ENCODE data around the gene ZNF844.
"Not testable (repeated sequence)": the region's sequence is repeated elsewhere in the genome, so short reads cannot be mapped to it uniquely, and the experiment has no call there.

Gene ZNF844

DNA sequence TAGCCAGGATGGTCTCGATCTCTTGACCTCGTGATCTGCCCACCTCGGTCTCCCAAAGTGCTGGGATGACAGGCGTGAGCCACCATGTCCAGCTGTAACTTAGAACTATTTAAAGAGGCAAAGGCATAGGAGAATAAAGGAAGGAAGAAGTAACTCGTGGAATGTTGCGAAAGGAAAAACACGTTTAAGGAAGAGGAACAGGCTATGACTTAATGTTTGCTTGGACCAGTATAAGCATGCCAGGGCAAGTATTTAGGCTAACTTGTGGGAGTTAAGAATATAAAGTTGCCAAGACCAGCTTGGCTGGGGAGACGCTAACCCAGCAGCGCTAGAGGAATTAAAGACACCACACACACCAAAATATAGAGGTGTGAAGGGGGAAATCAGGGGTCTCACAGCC lies 33.5 kb downstream of the ZNF844 start:
- H3K79me2 ChIP-seq (ENCODE audit: insufficient read depth, low read length), result no peaks in the 10 kb centered on the region
- H3F3A ChIP-seq (ENCODE audit: low read depth), result no peaks in the 10 kb centered on the region
- H2AFZ ChIP-seq (ENCODE audit: low read length), result no peak overlapping the region
- H3K4me1 ChIP-seq (ENCODE audit: insufficient read depth, low read length, poor library complexity, severe bottlenecking), result no peaks in the 10 kb centered on the region
- no peak for TF ChIP-seq EZH2phosphoT487 (IDR thresholded peaks at IDR 0.05; ENCODE audit: borderline replicate concordance)
- TF ChIP-seq, protein P1, sequence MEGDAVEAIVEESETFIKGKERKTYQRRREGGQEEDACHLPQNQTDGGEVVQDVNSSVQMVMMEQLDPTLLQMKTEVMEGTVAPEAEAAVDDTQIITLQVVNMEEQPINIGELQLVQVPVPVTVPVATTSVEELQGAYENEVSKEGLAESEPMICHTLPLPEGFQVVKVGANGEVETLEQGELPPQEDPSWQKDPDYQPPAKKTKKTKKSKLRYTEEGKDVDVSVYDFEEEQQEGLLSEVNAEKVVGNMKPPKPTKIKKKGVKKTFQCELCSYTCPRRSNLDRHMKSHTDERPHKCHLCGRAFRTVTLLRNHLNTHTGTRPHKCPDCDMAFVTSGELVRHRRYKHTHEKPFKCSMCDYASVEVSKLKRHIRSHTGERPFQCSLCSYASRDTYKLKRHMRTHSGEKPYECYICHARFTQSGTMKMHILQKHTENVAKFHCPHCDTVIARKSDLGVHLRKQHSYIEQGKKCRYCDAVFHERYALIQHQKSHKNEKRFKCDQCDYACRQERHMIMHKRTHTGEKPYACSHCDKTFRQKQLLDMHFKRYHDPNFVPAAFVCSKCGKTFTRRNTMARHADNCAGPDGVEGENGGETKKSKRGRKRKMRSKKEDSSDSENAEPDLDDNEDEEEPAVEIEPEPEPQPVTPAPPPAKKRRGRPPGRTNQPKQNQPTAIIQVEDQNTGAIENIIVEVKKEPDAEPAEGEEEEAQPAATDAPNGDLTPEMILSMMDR (conservative IDR thresholded peaks at IDR 0.05; ENCODE audit: low read length), result no peak
- no peaks in the 10 kb centered on the region for H3K27me3 ChIP-seq (ENCODE audit: insufficient read depth, low read length, poor library complexity, severe bottlenecking)
- H4K20me1 ChIP-seq (ENCODE audit: insufficient read depth, low read length, poor library complexity, severe bottlenecking), result no peaks in the 10 kb centered on the region
- no peaks in the 10 kb centered on the region for H3K9me3 ChIP-seq (ENCODE audit: insufficient read depth, low read depth, low read length)
- H3K9ac ChIP-seq (ENCODE audit: low read depth, low read length, poor library complexity, severe bottlenecking), result no peak overlapping the region
- H3K4me2 ChIP-seq (ENCODE audit: low read depth, low read length, poor library complexity, severe bottlenecking), result no peak overlapping the region
- no peaks in the 10 kb centered on the region for H3K36me3 ChIP-seq (ENCODE audit: insufficient read depth, low read length)
- no peak overlapping the region for H3K4me3 ChIP-seq (ENCODE audit: low read length, poor library complexity, severe bottlenecking)
- H3K9me2 ChIP-seq (replicated peaks; ENCODE audit: low read depth, low read length), result no peaks in the 10 kb centered on the region

DNA sequence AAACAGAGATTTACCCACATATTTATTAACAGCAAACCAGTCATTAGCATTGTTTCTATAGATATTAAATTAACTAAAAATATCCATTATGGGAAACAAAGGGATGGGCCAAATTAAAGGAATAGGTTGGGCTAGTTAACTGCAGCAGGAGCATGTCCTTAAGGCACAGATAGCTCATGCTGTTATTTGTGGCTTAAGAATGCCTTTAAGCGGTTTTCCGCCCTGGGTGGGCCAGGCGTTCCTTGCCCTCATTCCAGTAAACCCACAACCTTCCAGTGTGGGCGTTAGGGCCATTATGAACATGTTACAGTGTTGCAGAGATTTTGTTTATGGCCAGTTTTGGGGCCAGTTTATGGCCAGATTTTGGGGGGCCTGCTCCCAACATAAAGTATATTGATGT lies 39.4 kb downstream of the ZNF844 start:
- H3K4me3 ChIP-seq (ENCODE audit: low read length, poor library complexity, severe bottlenecking); H2AFZ ChIP-seq (ENCODE audit: low read length); H3K9me3 ChIP-seq (ENCODE audit: insufficient read depth, low read depth, low read length); H4K20me1 ChIP-seq (ENCODE audit: insufficient read depth, low read length, poor library complexity, severe bottlenecking); H3K9me2 ChIP-seq (replicated peaks; ENCODE audit: low read depth, low read length); H3K4me1 ChIP-seq (ENCODE audit: insufficient read depth, low read length, poor library complexity, severe bottlenecking); H3K79me2 ChIP-seq (ENCODE audit: insufficient read depth, low read length); H3K9ac ChIP-seq (ENCODE audit: low read depth, low read length, poor library complexity, severe bottlenecking); H3K4me2 ChIP-seq (ENCODE audit: low read depth, low read length, poor library complexity, severe bottlenecking); H3K27me3 ChIP-seq (ENCODE audit: insufficient read depth, low read length, poor library complexity, severe bottlenecking); H3K36me3 ChIP-seq (ENCODE audit: insufficient read depth, low read length); H3F3A ChIP-seq (ENCODE audit: low read depth): not testable (repeated sequence)

DNA sequence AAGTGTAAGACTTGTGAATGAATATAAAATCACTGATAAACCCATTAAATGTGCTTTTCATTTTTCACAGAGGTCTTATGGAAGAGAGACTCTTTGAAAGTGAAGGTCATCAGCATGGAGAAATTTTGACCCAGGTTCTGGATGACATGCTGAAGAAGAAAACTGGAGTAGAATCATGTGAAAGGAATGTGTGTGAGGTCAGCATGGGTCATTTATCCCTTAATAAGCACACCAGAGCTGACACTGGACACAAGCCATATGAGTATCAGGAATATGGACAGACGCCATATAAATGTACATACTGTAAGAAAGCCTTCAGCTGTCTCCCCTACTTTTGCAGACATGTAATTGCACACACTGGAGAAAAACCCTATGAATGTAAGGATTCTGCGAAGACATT lies 46.6 kb downstream of the ZNF844 start:
- no peaks in the 10 kb centered on the region for H3K79me2 ChIP-seq (ENCODE audit: insufficient read depth, low read length)
- 0 out of 2 replicates have a peak, but pooled peaks cover 2% of the 10 kb centered on the region for H3K36me3 ChIP-seq (ENCODE audit: insufficient read depth, low read length)
- no peaks in the 10 kb centered on the region for H3K4me1 ChIP-seq (ENCODE audit: insufficient read depth, low read length, poor library complexity, severe bottlenecking)
- no peaks in the 10 kb centered on the region for H4K20me1 ChIP-seq (ENCODE audit: insufficient read depth, low read length, poor library complexity, severe bottlenecking)
- no peaks in the 10 kb centered on the region; the same call in 1 of the 2 replicates for H3K9me3 ChIP-seq (ENCODE audit: insufficient read depth, low read depth, low read length)
- TF ChIP-seq EZH2phosphoT487 (IDR thresholded peaks at IDR 0.05; ENCODE audit: borderline replicate concordance), result no peak
- TF ChIP-seq, protein P1 (conservative IDR thresholded peaks at IDR 0.05; ENCODE audit: low read length), result no peak
- H3K9ac ChIP-seq (ENCODE audit: low read depth, low read length, poor library complexity, severe bottlenecking), result no peak overlapping the region
- H3K4me2 ChIP-seq (ENCODE audit: low read depth, low read length, poor library complexity, severe bottlenecking), result no peak overlapping the region
- H2AFZ ChIP-seq (ENCODE audit: low read length), result no peak overlapping the region
- H3K9me2 ChIP-seq (replicated peaks; ENCODE audit: low read depth, low read length), result no peaks in the 10 kb centered on the region
- H3K27me3 ChIP-seq (ENCODE audit: insufficient read depth, low read length, poor library complexity, severe bottlenecking), result no peaks in the 10 kb centered on the region
- H3K4me3 ChIP-seq (ENCODE audit: low read length, poor library complexity, severe bottlenecking), result no peak overlapping the region
- H3F3A ChIP-seq (ENCODE audit: low read depth), result no peaks in the 10 kb centered on the region

DNA sequence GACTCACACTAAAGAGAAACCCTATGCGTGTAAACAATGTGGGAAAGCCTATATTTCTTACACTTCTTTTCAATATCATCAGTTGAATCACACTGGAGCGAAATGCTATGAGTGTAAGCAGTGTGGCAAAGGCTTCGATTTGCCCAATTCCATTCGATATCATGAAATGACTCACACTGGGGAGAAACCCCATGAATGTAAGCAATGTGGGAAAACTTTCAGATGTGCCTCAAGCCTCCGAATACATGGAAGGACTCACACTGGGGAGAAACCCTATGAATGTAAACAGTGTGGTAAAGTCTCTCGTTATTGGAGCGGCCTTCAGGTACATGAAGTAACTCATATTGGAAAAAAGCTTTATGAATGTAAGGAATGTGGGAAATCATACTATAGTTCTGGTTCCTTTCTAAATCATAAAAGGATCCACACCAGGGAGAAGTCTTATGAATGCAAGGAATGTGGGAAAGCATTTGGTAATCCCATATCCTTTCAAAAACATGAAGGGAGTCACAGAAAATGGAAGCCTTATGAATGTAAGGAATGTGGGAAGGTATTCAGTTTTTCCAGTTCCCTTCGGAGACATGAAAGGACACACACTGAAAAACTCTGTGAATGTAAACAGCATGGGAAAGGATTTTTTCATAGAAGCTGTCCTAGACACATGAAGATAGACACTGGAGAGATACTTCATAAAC lies 47.6 kb downstream of the ZNF844 start:
- H3K36me3 ChIP-seq (ENCODE audit: insufficient read depth, low read length), result 0 out of 2 replicates have a peak, but pooled peaks cover 2% of the 10 kb centered on the region
- no peak overlapping the region for H3K4me3 ChIP-seq (ENCODE audit: low read length, poor library complexity, severe bottlenecking)
- H3K27me3 ChIP-seq (ENCODE audit: insufficient read depth, low read length, poor library complexity, severe bottlenecking), result no peaks in the 10 kb centered on the region
- H3K79me2 ChIP-seq (ENCODE audit: insufficient read depth, low read length), result no peaks in the 10 kb centered on the region
- TF ChIP-seq, protein P1 (conservative IDR thresholded peaks at IDR 0.05; ENCODE audit: low read length), result no peak
- TF ChIP-seq EZH2phosphoT487 (IDR thresholded peaks at IDR 0.05; ENCODE audit: borderline replicate concordance), result no peak
- H2AFZ ChIP-seq (ENCODE audit: low read length), result no peak overlapping the region
- no peaks in the 10 kb centered on the region for H3K4me1 ChIP-seq (ENCODE audit: insufficient read depth, low read length, poor library complexity, severe bottlenecking)
- H3K4me2 ChIP-seq (ENCODE audit: low read depth, low read length, poor library complexity, severe bottlenecking), result no peak overlapping the region
- no peaks in the 10 kb centered on the region; the same call in 1 of the 2 replicates for H3K9me3 ChIP-seq (ENCODE audit: insufficient read depth, low read depth, low read length)
- no peaks in the 10 kb centered on the region for H3F3A ChIP-seq (ENCODE audit: low read depth)
- no peaks in the 10 kb centered on the region for H4K20me1 ChIP-seq (ENCODE audit: insufficient read depth, low read length, poor library complexity, severe bottlenecking)
- no peaks in the 10 kb centered on the region for H3K9me2 ChIP-seq (replicated peaks; ENCODE audit: low read depth, low read length)
- no peak overlapping the region for H3K9ac ChIP-seq (ENCODE audit: low read depth, low read length, poor library complexity, severe bottlenecking)

All from Loucy (cell line).